Right renal cortex interstitium (tissue), 3 donors: Measurements from ENCODE around the gene RNF123. TPM values are rescaled to one million over a fixed set of nuclear protein-coding genes. Genes with fewer than 3 reads are reported as not detected.

Experiments used
- DNase-seq, 3 donors: peaks; one replicate each; pipeline ENCODE4 v3.0.0-alpha.2; 2013; ENCODE audit warnings: low read depth in 3 of 3, low spot score in 2 of 3
- polyA plus RNA-seq, 3 donors: library from polyadenylated mRNA; unstranded; fragments of 120-200 nt; gene quantifications; one replicate each; pipeline ENCODE4 v1.2.1, GENCODE V29; 2013; ENCODE audit not compliant: insufficient read length in 3 of 3

Gene RNF123
- polyA plus RNA-seq, 3 donors = 34.3 to 38.2 (median 35.8) TPM

DNA sequence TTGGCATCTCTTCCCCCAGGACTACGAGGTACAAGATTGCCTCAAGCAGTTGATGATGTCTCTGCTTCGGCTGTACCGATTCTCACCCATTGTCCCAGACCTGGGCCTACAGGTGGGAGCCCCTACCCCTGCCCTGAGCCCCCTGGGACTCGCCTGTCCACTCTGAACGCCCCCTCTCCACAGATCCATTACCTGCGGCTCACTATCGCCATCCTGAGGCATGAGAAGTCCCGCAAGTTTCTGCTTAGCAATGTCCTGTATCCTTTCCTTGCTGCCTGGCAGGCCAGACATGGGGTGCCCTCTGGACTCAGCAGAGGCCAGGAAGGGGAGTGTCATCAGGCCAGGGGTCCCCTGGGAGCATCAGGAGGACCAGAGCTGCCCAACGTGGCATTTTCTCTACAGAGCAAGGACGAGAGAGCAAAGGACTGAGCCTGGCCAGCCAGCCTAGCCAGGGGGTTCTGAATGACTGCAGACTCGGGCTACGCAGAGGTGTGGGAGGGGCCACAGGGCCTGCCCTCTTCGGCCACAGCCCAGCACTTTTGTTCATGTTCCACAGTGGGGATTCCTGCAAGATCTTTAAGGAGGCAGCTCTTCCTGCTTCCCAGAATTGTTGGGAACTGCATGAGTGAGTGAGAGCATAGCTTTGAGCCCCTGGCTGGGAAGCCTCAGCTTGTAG is 11.2 kb downstream of the RNF123 start:
- no peak for DNase-seq

DNA sequence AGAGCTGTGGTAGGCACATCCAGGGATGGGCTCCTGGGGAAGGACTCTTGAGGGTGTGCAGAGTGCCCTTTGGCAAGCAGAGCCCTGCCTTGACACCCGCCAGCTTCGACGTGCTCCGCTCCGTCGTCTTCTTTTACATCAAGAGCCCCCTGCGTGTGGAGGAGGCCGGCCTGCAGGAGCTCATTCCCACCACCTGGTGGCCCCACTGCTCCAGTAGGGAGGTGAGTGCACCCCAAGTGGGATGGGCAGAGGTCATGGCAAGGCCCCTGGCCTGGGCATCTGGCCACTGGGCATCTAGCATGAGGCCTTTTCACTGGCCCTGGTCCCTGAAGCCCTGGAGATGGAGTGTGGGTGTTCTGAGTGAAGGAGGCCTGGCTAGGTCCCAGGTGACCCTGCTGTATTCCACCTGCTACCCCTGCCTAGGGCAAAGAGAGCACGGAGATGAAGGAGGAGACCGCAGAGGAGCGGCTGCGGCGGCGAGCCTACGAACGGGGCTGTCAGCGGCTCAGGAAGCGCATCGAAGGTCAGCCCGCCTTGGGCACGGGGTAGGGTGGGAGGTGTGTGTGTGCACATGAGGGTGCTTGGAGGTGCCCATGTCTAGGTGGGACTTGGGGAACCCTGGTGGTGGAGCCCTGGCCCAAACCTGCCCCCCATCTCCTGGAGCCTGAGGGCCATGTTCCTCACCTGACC is 12.2 kb downstream of the RNF123 start:
- no peak for DNase-seq

DNA sequence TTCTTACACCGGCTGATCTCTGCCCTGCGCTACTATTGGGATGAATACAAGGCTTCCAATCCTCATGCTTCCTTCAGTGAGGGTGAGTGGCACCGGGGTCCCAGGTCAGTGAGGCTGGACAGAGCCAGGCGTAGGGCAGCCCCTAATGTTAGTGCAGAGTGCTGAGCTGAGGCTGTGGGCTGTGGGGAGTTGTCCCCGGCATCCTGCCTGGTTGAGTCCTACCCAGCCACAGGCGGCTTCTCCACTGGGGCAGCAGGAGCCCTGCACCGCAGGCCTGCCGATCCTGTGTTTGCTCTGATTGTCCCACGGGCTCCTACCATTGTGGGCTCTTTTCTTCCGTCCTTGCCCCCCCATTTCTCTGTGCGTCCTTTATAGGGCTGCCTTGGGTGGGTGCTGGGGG is 13.3 kb downstream of the RNF123 start:
- no peak for DNase-seq

DNA sequence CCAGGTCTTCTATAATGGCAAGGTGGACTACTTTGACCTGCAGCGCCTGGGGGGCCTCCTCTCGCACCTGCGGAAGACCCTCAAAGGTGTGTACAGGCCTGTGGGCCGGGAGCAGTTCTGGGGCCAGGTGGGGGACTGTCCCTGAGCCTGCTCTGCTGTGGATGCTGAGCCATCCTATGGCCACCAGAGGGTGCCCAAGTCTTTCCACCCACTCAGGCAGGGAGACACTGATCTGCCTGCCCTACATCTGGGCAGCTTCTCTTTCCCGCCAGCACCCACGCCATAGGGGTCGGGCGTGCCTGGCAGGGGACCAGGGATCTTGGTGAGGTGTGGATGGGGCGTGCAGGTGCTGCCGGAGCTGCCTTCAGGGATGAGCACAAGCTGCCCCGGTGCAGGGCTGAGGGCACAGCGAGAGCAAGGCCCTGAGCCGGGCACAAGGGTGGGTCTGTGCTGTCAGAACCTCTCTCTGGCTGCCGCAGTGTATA is 14.1 kb downstream of the RNF123 start:
- no peak for DNase-seq

DNA sequence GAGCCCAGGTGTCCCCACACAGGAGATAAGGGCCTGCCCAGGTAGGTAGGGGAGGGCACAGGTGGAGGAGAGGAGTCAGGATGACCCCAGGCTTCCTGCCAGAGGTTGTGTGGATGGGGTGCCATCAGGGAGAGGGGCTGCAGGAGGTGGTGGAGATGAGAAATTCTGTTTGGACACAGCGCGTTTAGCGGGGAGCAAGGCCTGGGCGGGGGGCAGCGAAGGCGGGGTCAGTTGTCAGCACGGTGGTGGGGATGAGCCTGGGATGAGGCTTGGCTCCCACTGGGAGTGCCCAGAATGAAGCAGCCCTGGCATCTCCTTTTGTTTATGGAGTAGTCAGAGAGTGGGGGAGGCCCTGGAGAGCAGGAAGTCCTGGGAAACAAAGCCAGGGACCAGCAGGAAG is 14.6 kb downstream of the RNF123 start:
- DNase-seq = no peak

DNA sequence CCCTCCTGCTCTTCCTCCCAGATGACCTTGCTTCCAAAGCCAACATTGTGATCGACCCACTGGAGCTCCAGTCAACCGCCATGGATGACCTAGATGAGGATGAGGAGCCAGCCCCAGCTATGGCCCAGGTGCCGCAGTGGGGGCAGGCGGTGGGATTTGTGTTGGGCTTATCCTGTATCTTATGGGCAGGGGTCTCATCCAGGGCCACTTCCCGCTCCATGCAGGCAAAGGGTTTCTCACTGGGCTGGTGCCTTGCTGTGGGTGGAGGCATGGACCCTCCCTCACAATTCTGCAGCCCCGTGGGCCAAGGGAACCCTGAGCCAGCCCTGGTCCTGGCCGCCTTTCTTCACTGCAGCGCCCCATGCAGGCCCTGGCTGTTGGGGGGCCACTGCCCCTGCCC is 15.3 kb downstream of the RNF123 start:
- no peak for DNase-seq

DNA sequence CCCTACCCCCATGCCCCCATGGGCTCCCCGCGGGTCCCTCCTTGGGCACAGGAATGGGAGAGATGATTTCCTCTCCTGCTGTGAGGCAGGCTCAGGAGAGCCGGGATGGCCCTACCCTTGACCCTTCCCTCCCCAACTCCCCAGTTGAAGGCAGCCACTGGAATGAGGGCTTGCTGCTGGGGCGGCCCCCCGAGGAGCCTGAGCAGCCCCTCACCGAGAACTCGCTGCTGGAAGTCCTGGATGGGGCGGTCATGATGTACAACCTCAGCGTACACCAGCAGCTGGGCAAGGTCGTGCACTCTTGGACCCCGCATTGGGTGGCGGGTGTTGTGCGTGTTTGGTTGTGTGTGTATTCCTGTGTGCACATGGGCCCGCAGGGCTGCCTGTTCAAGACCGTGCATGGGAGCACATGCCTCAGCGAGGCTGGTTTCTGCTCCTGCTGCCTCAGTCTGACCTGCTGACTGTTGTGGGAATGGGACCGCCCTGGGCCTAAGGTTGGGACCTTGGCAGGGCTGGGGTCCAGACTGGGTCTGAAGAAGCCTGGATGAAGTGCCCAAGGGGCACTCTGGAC is 16.1 kb downstream of the RNF123 start:
- no peak for DNase-seq

- DNase-seq = no peak
Observed at GRCh38 chr3:49706456-49707112, 17.2 kb downstream of the RNF123 start.

DNA sequence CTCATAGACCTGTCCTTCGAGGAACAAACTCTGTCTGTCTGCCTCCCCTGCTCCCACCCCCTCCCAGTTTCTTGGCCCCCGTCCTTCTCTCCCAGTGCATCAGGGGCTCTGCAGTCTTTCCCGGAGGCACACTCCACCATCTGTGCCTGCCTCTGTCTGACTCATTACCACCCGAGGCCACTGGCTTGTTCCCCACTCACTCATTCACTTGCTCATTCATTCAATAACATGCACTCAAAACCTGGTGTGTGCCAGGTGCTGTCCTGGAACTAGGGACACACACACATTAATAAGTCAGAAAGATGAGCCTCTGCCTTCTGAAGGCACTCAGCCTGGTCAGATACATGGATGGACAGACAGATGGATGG is 17.7 kb downstream of the RNF123 start:
- no peak for DNase-seq

- no peak for DNase-seq
Observed at GRCh38 chr3:49709852-49710251, 20.5 kb downstream of the RNF123 start.

- no peak for DNase-seq
Observed at GRCh38 chr3:49711489-49711888, 22.1 kb downstream of the RNF123 start.

DNA sequence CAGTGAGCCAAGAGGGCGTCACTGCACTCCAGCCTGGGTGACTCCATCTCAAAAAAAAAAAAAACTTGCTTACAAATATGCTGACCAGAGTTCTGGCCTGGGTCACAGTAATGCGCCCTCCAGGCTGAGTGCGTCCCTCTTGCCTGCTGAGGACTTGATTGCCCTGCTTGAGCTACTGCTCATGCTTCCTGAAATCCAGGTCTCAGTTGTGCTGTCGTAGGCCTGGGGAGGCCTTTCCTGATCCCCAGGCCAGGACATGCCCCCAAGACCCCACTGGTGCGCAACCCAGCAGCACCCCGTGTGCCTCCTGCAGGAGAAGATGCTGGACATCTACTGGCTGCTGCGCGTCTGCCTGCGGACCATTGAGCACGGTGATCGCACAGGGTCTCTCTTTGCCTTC is 22.8 kb downstream of the RNF123 start:
- DNase-seq = no peak

GRCh38 chr3:49712631-49713317 is 23.4 kb downstream of the RNF123 start:
- DNase-seq = no peak

DNA sequence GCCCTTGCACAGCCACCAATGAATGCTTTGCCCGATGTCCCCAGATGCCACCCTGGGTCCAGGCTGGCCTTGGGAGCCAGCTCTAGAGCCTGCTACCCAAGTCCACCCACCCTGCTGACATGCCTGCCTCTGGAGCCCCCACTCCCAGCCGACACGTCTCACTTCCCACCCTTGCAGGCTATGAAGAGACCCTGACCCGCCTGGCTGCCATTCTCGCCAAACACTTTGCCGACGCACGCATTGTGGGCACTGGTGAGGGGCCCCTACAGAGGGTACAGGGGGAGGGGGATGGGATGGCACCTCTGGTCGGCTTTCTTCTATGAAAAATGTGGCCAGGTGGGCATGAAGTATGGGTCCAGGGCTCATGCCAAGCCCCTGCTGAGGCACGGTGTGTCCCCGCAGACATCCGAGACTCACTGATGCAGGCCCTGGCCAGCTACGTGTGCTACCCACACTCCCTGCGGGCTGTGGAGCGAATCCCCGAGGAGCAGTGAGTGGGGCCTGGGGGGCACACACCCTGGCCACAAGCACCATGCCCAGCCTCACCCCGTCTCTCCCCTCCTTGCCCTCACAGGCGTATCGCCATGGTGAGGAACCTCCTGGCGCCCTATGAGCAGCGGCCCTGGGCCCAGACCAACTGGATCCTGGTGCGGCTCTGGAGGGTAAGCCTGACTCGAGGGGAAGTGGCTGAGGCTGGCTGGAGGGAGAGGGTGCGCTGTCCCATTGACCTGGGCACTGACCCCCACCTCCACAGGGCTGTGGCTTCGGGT is 24.2 kb downstream of the RNF123 start:
- DNase-seq = no peak

- DNase-seq = no peak
Observed at GRCh38 chr3:49714728-49715550, 25.6 kb downstream of the RNF123 start.

GRCh38 chr3:49715611-49716121 is 26.3 kb downstream of the RNF123 start:
- DNase-seq = no peak

- no peak for DNase-seq
Observed at GRCh38 chr3:49716169-49716568, 26.8 kb downstream of the RNF123 start.

DNA sequence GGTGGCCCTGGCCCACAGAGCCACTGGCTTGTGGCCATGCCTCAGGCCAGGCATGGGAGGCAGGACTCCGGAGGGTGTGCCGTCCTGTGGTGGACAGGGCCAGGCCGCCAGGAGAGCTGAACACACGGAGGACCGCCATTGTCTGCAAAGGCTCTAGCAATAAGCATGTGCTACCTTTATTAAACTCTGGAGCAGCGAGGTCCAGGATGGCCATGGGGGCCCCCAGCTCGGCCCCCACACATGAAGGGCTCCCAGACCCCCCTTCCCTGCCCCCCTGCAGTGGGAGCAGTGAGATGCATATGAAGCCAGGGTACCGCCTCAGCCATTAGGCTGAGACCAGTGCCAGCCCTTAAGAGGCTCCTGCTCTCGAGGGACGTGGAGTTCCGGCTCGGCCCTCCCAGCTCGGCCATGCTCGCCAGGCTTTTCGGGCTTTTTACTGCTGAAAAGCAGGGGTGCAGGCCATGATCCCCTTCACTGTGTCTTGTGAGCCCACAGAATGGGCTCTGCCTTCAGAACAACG is 27.4 kb downstream of the RNF123 start:
- no peak for DNase-seq
